ENCODE data around the gene ARL14EP.

ARL14EP gene

GRCh38 chr11:30328681-30329080, 5.8 kb downstream of the ARL14EP start:
- DNase-seq (ENCODE audit: low read depth), result no peak

- no peak for DNase-seq (ENCODE audit: low read depth)
Measured at GRCh38 chr11:30329150-30329940, 6.4 kb downstream of the ARL14EP start.

GRCh38 chr11:30333405-30333804, 10.5 kb downstream of the ARL14EP start:
- no peak for DNase-seq (ENCODE audit: low read depth)

GRCh38 chr11:30342736-30343166, 19.8 kb downstream of the ARL14EP start:
- DNase-seq (ENCODE audit: low read depth), result no peak

- no peak for DNase-seq (ENCODE audit: low read depth)
Measured at GRCh38 chr11:30344085-30344484, 21.2 kb downstream of the ARL14EP start.

GRCh38 chr11:30345644-30346043, 22.7 kb downstream of the ARL14EP start:
- no peak for DNase-seq (ENCODE audit: low read depth)

GRCh38 chr11:30346068-30346688, 23.3 kb downstream of the ARL14EP start:
- no peak for DNase-seq (ENCODE audit: low read depth)

GRCh38 chr11:30348035-30348434, 25.1 kb downstream of the ARL14EP start:
- DNase-seq (ENCODE audit: low read depth), result no peak

GRCh38 chr11:30349885-30350284, 27.0 kb downstream of the ARL14EP start:
- no peak for DNase-seq (ENCODE audit: low read depth)

GRCh38 chr11:30350384-30350783, 27.5 kb downstream of the ARL14EP start:
- no peak for DNase-seq (ENCODE audit: low read depth)

- DNase-seq (ENCODE audit: low read depth), result no peak
Measured at GRCh38 chr11:30351061-30351460, 28.2 kb downstream of the ARL14EP start.

- DNase-seq (ENCODE audit: low read depth), result no peak
Measured at GRCh38 chr11:30356391-30356790, 33.5 kb downstream of the ARL14EP start.

GRCh38 chr11:30357872-30358271, 35.0 kb downstream of the ARL14EP start:
- DNase-seq (ENCODE audit: low read depth), result no peak

GRCh38 chr11:30358536-30358935, 35.6 kb downstream of the ARL14EP start:
- DNase-seq (ENCODE audit: low read depth), result no peak

GRCh38 chr11:30360741-30361140, 37.8 kb downstream of the ARL14EP start:
- no peak for DNase-seq (ENCODE audit: low read depth)

GRCh38 chr11:30364139-30364836, 41.4 kb downstream of the ARL14EP start:
- DNase-seq (ENCODE audit: low read depth), result no peak

GRCh38 chr11:30364837-30365482, 42.1 kb downstream of the ARL14EP start:
- no peak for DNase-seq (ENCODE audit: low read depth)

- DNase-seq (ENCODE audit: low read depth), result no peak
Measured at GRCh38 chr11:30365793-30366517, 43.1 kb downstream of the ARL14EP start.

GRCh38 chr11:30368394-30368793, 45.5 kb downstream of the ARL14EP start:
- DNase-seq (ENCODE audit: low read depth), result no peak

- no peak for DNase-seq (ENCODE audit: low read depth)
Measured at GRCh38 chr11:30370164-30370563, 47.3 kb downstream of the ARL14EP start.

- no peak for DNase-seq (ENCODE audit: low read depth)
Measured at GRCh38 chr11:30377347-30377746, 54.4 kb downstream of the ARL14EP start.

- no peak for DNase-seq (ENCODE audit: low read depth)
Measured at GRCh38 chr11:30380846-30381245, 57.9 kb downstream of the ARL14EP start.

All from T-helper 22 cell (primary cell).